ENCODE data around the gene CCHCR1. TPM values are rescaled to one million over a fixed set of nuclear protein-coding genes. Genes with fewer than 3 reads are reported as not detected.

Gene CCHCR1
- polyA plus RNA-seq, 1 donor (not counting 4 experiments of a cell fraction or from before 2014, with no cell fraction given): 7.5 TPM

DNA sequence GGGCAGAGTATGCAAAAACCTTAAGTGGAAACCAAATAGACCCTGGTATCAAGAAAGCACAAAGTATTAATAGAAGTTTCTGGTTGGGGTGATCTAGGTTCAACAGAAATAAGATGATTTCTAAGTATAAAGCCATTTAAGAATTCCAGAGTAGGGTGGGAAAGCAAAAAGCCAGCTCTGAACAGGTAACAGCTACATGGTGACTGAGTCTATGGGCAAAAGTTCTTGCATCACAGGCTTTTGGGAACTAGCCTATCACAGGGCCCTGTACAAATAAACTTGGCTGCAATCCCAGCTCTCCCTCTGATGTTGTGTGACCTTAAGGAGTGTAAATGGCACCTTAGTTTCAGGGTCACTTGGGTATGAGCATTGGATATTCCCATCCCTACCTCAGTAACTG lies 6.3 kb upstream of the CCHCR1 start:
- Histone ChIP-seq H4K20me1 (ENCODE audit: control insufficient read depth, extremely low read depth, insufficient read depth, low read length) (no peaks in the 10 kb centered on the region), H3K4me3 (ENCODE audit: control insufficient read depth in 2 of 3, extremely low read depth in 1 of 3, insufficient read depth in 2 of 3, low read depth in 1 of 3, low read length in 3 of 3) (no peak overlapping the region), H3K27me3 (ENCODE audit: control insufficient read depth, extremely low read depth, insufficient read depth, low read length) (no peaks in the 10 kb centered on the region), H3K9me3 (ENCODE audit: control insufficient read depth, low read depth, low read length) (no peaks in the 10 kb centered on the region), H3K79me2 (ENCODE audit: control insufficient read depth, insufficient read depth, low read length) (peaks cover 7% of the 10 kb centered on the region), H3K9ac (ENCODE audit: control insufficient read depth, extremely low read depth, insufficient read depth, low read length) (no peak overlapping the region), H3K9me1 (ENCODE audit: control insufficient read depth, extremely low read depth, insufficient read depth, low read length) (no peaks in the 10 kb centered on the region), H3K27ac (ENCODE audit: control insufficient read depth, insufficient read depth, low read length) (no peak overlapping the region), H3K4me1 (ENCODE audit: control insufficient read depth, extremely low read depth, insufficient read depth, low read length) (peaks cover 11% of the 10 kb centered on the region), H3K36me3 (ENCODE audit: control insufficient read depth in 2 of 2, extremely low read depth in 1 of 2, insufficient read depth in 2 of 2, low read length in 2 of 2) (peaks cover 0 to 3% of the 10 kb centered on the region in 2 experiments), H3K4me2 (ENCODE audit: control insufficient read depth, extremely low read depth, insufficient read depth, low read depth, low read length) (no peak overlapping the region), H2AFZ (ENCODE audit: control insufficient read depth, low read length) (no peak overlapping the region)
- dilution Hi-C loops (cut with MboI; ENCODE audit: extremely low pct_ligation_motif_present, low sequenced_read_pairs): no loop called here
- DNase-seq (ENCODE audit: low read depth, low spot score) (no peak), FAIRE-seq (no peak)
- TF ChIP-seq, protein P1, sequence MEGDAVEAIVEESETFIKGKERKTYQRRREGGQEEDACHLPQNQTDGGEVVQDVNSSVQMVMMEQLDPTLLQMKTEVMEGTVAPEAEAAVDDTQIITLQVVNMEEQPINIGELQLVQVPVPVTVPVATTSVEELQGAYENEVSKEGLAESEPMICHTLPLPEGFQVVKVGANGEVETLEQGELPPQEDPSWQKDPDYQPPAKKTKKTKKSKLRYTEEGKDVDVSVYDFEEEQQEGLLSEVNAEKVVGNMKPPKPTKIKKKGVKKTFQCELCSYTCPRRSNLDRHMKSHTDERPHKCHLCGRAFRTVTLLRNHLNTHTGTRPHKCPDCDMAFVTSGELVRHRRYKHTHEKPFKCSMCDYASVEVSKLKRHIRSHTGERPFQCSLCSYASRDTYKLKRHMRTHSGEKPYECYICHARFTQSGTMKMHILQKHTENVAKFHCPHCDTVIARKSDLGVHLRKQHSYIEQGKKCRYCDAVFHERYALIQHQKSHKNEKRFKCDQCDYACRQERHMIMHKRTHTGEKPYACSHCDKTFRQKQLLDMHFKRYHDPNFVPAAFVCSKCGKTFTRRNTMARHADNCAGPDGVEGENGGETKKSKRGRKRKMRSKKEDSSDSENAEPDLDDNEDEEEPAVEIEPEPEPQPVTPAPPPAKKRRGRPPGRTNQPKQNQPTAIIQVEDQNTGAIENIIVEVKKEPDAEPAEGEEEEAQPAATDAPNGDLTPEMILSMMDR (optimal IDR thresholded peaks at IDR 0.05 in 1 of 3, IDR thresholded peaks at IDR 0.05 in 1 of 3, conservative IDR thresholded peaks at IDR 0.05 in 1 of 3; ENCODE audit: extremely low read depth in 1 of 3, insufficient read depth in 2 of 3, low read length in 3 of 3): no peak
- TF ChIP-seq EZH2 (IDR thresholded peaks at IDR 0.05; ENCODE audit: low read length): no peak

DNA sequence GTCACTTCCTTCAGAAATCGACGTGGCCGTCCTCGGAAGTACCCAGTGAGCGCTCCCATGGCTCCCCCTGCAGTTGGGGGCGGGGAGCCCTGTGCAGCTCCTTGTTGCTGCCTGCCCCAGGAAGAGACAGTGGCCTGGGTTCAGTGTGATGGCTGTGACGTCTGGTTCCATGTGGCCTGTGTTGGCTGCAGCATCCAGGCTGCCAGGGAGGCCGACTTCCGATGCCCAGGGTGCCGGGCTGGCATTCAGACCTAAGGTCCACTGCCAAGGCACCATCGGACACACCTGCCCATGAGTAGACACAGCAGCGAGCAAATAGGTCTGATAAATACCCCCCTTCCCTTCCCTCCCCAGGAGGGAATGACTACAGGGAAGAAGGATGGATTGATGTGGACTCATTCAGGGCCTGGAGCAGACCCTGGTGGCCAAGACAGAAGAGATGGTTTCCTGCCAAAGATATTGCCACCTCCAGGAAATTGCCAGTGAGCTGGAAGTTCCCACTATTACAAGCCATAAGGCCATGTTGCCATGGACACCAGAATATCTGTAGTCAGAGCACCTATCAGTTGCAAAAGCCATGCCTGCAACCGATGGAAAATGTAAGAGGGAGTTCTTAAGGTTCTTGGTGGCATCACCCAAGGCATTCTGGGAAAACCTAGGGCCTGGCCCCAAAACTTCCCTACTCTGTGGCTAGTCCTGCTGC lies 5.0 kb upstream of the CCHCR1 start:
- no peak overlapping the region for H3K9ac ChIP-seq (ENCODE audit: control insufficient read depth, extremely low read depth, insufficient read depth, low read length)
- peaks cover 7% of the 10 kb centered on the region for H3K79me2 ChIP-seq (ENCODE audit: control insufficient read depth, insufficient read depth, low read length)
- no peak for TF ChIP-seq EZH2 (IDR thresholded peaks at IDR 0.05; ENCODE audit: low read length)
- TF ChIP-seq, protein P1 (optimal IDR thresholded peaks at IDR 0.05 in 1 of 3, IDR thresholded peaks at IDR 0.05 in 1 of 3, conservative IDR thresholded peaks at IDR 0.05 in 1 of 3; ENCODE audit: extremely low read depth in 1 of 3, insufficient read depth in 2 of 3, low read length in 3 of 3): no peak
- no peak overlapping the region for H3K4me3 ChIP-seq (ENCODE audit: control insufficient read depth in 2 of 3, extremely low read depth in 1 of 3, insufficient read depth in 2 of 3, low read depth in 1 of 3, low read length in 3 of 3)
- FAIRE-seq: no peak
- dilution Hi-C loops (cut with MboI; ENCODE audit: extremely low pct_ligation_motif_present, low sequenced_read_pairs): no loop called here
- H3K9me1 ChIP-seq (ENCODE audit: control insufficient read depth, extremely low read depth, insufficient read depth, low read length): no peaks in the 10 kb centered on the region
- peaks cover 11% of the 10 kb centered on the region for H3K4me1 ChIP-seq (ENCODE audit: control insufficient read depth, extremely low read depth, insufficient read depth, low read length)
- H3K27ac ChIP-seq (ENCODE audit: control insufficient read depth, insufficient read depth, low read length): no peak overlapping the region
- no peak overlapping the region for H3K4me2 ChIP-seq (ENCODE audit: control insufficient read depth, extremely low read depth, insufficient read depth, low read depth, low read length)
- H3K27me3 ChIP-seq (ENCODE audit: control insufficient read depth, extremely low read depth, insufficient read depth, low read length): no peaks in the 10 kb centered on the region
- no peak for DNase-seq (ENCODE audit: low read depth, low spot score)
- no peaks in the 10 kb centered on the region for H4K20me1 ChIP-seq (ENCODE audit: control insufficient read depth, extremely low read depth, insufficient read depth, low read length)
- no peak overlapping the region for H2AFZ ChIP-seq (ENCODE audit: control insufficient read depth, low read length)
- peaks cover 0 to 3% of the 10 kb centered on the region in 2 experiments for H3K36me3 ChIP-seq (ENCODE audit: control insufficient read depth in 2 of 2, extremely low read depth in 1 of 2, insufficient read depth in 2 of 2, low read length in 2 of 2)
- no peaks in the 10 kb centered on the region for H3K9me3 ChIP-seq (ENCODE audit: control insufficient read depth, low read depth, low read length)

Measured in keratinocyte (primary cell).